SH-SY5Y (cell line): ENCODE data around the gene KCNAB1.

Source experiments
- GATA2 ChIP-seq: IDR thresholded peaks from 2 replicates; pipeline ENCODE4 v1.6.1; 2011; ENCODE audit warnings: mild to moderate bottlenecking, low read depth, low read length
- GATA3 ChIP-seq: IDR thresholded peaks from 2 replicates; pipeline ENCODE4 v1.6.1; 2011; ENCODE audit warnings: low read depth, mild to moderate bottlenecking, low read length, moderate library complexity

KCNAB1 gene

DNA sequence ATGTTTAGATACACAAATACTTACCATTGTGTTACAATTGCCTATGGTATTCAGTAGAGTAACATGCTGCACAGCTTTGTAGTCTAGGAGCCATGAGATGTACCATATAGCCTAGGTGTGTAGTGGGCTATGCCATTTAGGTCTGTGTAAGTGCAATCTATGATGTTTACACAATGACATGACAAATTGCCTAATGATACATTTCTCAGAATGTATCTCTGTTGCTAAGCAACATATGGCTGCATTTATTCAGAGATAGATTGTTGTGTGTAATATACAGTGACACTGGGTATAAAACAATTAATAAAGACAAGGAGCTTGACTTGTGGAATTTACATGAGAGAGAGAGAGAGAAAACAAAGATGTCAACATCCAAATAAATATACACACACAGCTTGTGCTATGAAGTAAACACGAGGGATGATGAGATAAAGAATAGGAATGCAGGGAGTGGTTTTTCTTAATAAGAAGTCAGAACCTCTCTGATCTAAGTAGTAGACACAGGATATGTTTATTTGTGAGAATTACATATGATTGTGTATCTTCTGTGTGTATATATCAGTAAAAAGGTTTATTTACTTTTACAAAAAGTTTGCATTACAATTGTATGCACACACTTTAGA lies 110.0 kb downstream of the KCNAB1 start:
- no peak for TF ChIP-seq GATA2
- no peak for TF ChIP-seq GATA3

DNA sequence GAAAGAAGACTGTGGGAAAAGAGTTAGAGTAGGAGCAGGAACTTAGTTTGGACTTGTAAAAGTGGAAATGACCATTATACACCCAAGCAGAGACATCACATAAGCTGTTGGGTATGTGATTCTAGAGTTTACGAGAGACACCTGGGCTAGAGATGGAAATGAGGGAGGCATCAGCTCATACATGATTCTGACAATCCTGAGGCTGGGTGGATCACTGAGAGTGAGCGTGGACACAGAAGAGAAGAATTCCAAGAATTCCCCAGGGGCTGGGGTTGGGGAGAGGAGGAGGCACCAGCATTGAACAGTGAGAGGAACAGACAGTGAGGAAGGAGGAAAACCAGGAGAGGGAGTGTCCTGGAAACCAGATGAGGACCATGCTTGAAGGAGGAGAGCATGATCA lies 113.5 kb downstream of the KCNAB1 start:
- no peak for TF ChIP-seq GATA2
- no peak for TF ChIP-seq GATA3

- TF ChIP-seq GATA3 (no peak), GATA2 (no peak)
These were observed 116.3 kb downstream of the KCNAB1 start for GRCh38 chr3:156236556-156237260.

DNA sequence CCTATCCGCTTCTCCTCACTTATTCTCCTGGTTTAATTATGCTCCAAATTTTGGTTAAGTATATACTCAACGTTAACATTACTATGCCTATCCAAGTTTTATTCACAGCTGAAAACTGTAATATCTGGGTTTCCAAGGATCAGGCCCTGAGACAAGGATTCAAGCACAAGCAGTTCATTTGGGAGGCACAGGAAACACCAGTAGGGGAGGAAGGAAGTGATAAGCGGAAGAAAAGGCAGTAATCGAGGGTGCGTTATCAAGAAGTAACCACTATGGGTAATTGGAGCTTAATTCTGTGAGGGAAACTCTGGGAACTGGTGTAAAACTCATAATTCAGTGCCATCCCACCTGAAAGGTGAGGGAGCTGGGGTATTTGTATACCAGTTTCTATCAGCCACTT lies 120.3 kb downstream of the KCNAB1 start:
- TF ChIP-seq GATA3 (no peak), GATA2 (no peak)

DNA sequence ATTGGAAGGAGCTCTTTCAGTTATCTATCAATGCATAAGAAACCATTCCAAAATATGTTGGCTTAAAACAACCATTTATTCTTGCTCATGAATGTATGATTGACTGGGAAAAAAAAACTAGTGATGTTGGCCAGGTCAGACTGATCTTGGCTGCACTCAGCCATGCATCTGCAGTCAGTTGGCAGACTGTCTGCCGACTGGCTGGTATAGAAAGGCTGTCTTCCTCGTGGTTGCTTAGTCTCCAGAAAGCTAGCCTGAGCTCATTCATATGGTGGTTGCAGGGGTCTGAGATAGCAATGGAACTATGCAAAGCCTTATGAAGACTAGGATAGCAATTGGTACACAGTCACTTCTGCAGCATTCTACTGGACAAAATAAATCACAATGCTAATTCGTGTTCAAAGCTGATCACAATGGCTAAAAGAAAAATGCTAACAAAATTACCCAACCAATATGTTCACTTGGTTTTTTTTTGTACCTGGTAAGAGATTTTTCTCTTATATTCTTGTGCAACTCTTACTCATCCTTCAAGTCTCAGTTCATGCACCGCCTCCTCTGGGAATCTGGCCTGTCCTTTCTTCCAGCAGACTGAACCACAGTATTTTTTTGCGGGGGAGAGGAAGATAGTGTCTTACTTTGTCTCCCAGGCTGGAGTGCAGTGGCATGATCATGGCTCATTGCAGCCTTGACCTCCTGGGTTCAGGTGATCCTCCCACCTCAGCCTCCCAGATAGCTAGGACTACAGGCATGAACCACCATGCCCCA lies 126.8 kb downstream of the KCNAB1 start:
- TF ChIP-seq GATA2: no peak
- no peak for TF ChIP-seq GATA3

DNA sequence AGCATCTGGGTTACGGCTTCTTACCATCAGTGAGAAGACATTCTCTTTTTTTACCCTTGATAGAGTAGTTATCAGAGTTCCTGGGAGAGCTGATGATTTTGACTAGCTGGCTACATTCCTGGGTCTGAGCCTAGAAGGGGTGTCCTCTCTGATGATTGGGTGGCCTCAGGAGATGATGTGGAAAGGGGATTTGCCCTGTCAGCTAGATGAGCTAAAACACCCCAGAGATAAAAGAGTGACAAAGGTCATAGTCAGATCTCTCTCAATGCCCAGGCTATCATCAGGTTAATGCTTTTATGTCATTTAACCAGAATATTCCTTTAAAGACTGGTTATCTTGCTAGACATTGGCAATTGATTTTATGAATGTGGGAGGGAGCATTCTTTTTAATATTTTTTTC lies 130.2 kb downstream of the KCNAB1 start:
- TF ChIP-seq GATA2: no peak

DNA sequence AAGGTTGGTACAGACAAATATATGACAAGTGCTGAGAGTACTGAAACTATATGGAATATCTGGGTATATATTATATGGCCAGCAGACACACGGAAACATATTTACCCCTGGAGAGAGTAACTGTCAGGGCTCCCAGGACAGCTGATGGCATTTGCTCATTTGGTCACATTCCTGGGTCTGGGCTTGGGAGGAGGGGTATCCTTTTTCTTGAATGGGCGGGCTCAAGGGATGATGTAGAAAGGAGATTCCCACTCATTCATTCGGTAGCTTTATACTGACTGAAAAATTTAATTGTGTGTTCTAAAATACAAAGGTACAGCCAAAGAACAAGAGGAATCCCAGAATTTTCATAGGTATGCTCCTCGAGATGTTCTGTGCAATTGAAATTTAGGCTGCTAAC lies 131.0 kb downstream of the KCNAB1 start:
- TF ChIP-seq GATA3: no peak
- no peak for TF ChIP-seq GATA2

GRCh38 chr3:156252656-156253055 lies 132.3 kb downstream of the KCNAB1 start:
- TF ChIP-seq GATA2 (no peak), GATA3 (no peak)

- TF ChIP-seq GATA3: no peak
- TF ChIP-seq GATA2: no peak
These were observed 132.8 kb downstream of the KCNAB1 start for GRCh38 chr3:156253150-156253549.

DNA sequence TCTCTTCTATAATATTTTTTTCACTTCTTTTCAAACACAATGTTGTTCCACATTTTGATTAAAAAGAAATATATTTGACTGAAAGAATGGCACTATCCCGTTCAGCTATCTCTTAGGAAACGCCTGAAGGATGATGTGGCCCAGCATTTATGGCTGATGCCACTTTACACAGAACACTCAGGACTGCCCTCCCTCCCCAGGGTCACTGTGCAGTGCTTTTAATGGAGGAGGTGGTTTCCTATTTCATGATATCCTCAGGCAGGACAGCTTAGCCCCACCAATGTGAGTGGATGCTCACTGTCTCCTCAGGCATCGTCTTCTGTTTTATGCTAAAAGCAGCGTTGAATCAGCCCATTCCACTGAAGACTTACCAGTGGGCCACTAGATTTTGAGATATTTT lies 135.9 kb downstream of the KCNAB1 start:
- TF ChIP-seq GATA3: no peak
- no peak for TF ChIP-seq GATA2

DNA sequence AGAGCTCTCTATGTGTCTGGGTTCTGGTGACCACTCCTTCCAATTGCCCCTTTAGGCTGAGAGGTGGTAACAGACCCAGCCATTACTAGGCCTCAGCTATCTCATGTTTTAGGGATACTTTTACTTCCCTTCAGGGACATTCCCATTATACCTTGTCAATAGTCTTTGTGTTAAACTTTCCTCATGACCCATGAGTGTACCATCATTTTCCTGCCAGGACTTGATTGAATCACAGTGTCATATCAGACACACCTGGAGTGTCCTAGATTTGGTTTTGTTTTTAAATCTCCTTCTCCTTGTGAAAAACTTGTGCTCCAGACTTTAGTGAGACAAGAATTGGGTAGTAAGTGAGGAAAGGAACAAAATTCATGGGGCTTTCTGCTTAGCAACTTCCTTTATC lies 136.6 kb downstream of the KCNAB1 start:
- TF ChIP-seq GATA2 (no peak), GATA3 (no peak)

DNA sequence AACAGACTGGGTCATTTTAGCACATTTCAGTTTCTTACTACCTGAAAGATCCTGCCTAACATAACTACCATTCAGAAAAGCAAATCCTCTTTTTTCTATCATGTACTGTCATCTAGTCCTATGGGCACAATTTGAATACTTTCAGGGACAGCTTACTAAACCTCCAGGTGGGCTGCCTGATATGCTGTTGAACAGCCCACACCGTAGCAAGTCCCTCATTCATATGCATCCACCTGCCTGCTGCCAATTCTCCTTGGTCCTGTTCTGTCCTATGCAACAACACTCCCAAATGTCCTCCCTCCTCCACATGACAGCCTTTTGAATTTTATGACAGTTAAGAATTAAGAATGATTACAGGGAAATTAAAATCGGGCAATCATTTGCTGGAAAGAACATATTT lies 137.9 kb downstream of the KCNAB1 start:
- TF ChIP-seq GATA3 (no peak), GATA2 (no peak)

DNA sequence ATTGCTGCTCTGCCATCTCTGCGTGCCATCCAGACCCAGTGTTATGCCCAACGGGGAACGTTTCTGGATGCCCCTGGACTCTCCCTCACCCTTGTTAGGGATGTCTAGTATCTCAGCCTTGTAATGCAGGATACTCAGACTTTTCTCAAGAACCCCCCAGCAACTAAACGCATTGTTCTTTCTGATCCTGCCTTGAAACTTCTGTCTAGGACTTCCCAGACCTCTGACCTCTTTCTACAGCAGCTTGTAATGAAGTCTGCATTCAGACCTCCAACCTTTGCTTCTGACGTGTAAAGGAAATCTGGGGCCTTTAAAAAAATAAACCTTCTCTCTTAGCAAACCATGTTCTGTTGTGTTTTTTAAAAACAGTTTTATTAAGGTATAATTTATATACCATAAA lies 139.5 kb downstream of the KCNAB1 start:
- TF ChIP-seq GATA2 (no peak), GATA3 (no peak)

DNA sequence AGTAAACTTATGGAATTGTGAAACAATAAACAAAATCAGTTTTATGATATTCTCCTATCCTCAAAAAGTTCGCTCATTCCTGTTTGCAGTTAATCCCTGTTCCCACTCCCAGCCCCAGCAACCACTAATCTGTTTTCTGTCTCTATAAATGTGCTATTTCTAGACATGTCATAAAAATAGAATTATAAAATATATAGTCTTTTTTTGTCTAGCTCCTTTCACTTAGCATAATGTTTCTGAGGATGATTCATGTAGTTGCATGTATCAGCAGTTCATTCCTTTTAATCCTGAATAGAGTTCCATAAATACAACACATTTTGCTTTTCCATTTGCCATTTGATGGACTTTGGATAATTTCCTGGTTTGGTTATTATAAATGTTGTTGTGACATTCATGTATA lies 140.0 kb downstream of the KCNAB1 start:
- TF ChIP-seq GATA2 (no peak), GATA3 (no peak)

DNA sequence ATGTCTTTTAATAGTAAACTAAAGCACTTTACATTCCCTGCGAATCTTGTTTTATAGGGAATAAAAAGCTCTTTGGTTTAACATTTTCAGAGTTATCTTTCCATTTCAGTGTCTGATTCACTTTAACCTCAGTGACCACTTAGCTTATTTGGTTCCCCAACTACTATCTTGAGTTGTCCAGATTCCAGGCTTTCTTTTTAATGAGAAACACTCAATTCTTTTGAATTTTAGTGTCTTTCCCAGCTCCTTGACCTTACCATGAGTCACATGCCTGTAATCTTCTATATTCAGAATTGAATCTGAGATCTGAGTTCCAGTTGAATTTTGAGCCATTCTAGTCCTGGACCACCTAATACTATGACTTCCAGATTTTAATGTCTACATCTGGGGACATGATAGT lies 144.4 kb downstream of the KCNAB1 start:
- TF ChIP-seq GATA3 (no peak), GATA2 (no peak)

GRCh38 chr3:156271508-156271907 lies 151.1 kb downstream of the KCNAB1 start:
- TF ChIP-seq GATA2 (no peak), GATA3 (no peak)
